Epithelial cell of esophagus (primary cell): ENCODE data around the gene KRTAP10-4.

Experiments used
- DNase-seq: peaks from one replicate; pipeline ENCODE4 v3.0.0; 2010; ENCODE audit warnings: low read depth
- H3K4me3 ChIP-seq: 2 replicates; pipeline ENCODE4 v1.5.1; 2011; ENCODE audit warnings: mild to moderate bottlenecking, low read length, control low read depth
- CTCF ChIP-seq: IDR thresholded peaks from 2 replicates; pipeline ENCODE4 v1.5.1; 2011; ENCODE audit warnings: low read depth, mild to moderate bottlenecking, low read length, control low read depth, inconsistent platforms; ENCODE audit not compliant: insufficient read depth; ENCODE audit errors: missing control alignments

KRTAP10-4 gene

GRCh38 chr21:44539046-44539445, 34.5 kb upstream of the KRTAP10-4 start:
- DNase-seq: no peak
- H3K4me3 ChIP-seq: no peak overlapping the region
- TF ChIP-seq CTCF: no peak

- H3K4me3 ChIP-seq: no peak within 1 kb of the TSS
- TF ChIP-seq CTCF: no peak
- no peak for DNase-seq
Measured at GRCh38 chr21:44539991-44540666, 33.4 kb upstream of the KRTAP10-4 start, which contains the start of gene KRTAP10-1. KRTAP10-1 (minus strand) TSS chr21:44540195; CDS start chr21:44540150, 45 bp downstream.

GRCh38 chr21:44540741-44541288, 32.7 kb upstream of the KRTAP10-4 start:
- DNase-seq: no peak
- TF ChIP-seq CTCF: no peak
- no peak overlapping the region for H3K4me3 ChIP-seq

GRCh38 chr21:44542716-44543115, 30.8 kb upstream of the KRTAP10-4 start:
- H3K4me3 ChIP-seq: no peak overlapping the region

GRCh38 chr21:44544566-44544965, 29.0 kb upstream of the KRTAP10-4 start:
- DNase-seq: no peak
- TF ChIP-seq CTCF: no peak
- H3K4me3 ChIP-seq: no peak overlapping the region

More at GRCh38 chr21:44542716-44543115, 30.8 kb upstream of the KRTAP10-4 start:
- DNase-seq: no peak
- no peak for TF ChIP-seq CTCF

GRCh38 chr21:44547656-44548331, 25.7 kb upstream of the KRTAP10-4 start:
- no peak for DNase-seq
- no peak for TF ChIP-seq CTCF
- no peak overlapping the region for H3K4me3 ChIP-seq
